ENCODE results near the gene ABHD2.

- TF ChIP-seq POLR2A (IDR thresholded peaks at IDR 0.05) (no peak), CTCF (IDR thresholded peaks at IDR 0.05 in 4 of 5, conservative IDR thresholded peaks at IDR 0.05 in 1 of 5) (no peak)
Observed at GRCh38 chr15:89187986-89188514, 99.8 kb downstream of the ABHD2 start.

All from gastrocnemius medialis (tissue), 4 donors.